HG02885 (cell line): ENCODE measurements around the gene PRPF8.
A peak's percentile ranks its signal among the peaks of the same experiment; 100 is the strongest.
"Not testable (repeated sequence)": the region's sequence is repeated elsewhere in the genome, so short reads cannot be mapped to it uniquely, and the experiment has no call there.

ENCODE experiments used
- ATAC-seq: cut with Tn5 transposase; IDR thresholded peaks from one replicate; pipeline ENCODE4 v1.9.1; 2021; ENCODE audit warnings: mild to moderate bottlenecking; ENCODE audit not compliant: unreplicated experiment, poor library complexity

PRPF8 gene

GRCh38 chr17:1697681-1698080 lies 13.0 kb upstream of the PRPF8 start:
- ATAC-seq = no peak

GRCh38 chr17:1695365-1695764 lies 10.7 kb upstream of the PRPF8 start:
- no peak for ATAC-seq

- ATAC-seq = no peak
Measured at GRCh38 chr17:1693339-1693738, 8.7 kb upstream of the PRPF8 start.

- no peak for ATAC-seq
Measured at GRCh38 chr17:1690544-1691221, 6.0 kb upstream of the PRPF8 start.

- ATAC-seq = not testable (repeated sequence)
Measured at GRCh38 chr17:1688405-1688804, 3.7 kb upstream of the PRPF8 start.

- no peak for ATAC-seq
Measured at GRCh38 chr17:1686086-1686485, 1.4 kb upstream of the PRPF8 start.

- no peak for ATAC-seq
Measured at GRCh38 chr17:1683459-1683858, 1.2 kb downstream of the PRPF8 start.

GRCh38 chr17:1676401-1676800 lies 8.3 kb downstream of the PRPF8 start:
- no peak for ATAC-seq

GRCh38 chr17:1673041-1673785 lies 11.5 kb downstream of the PRPF8 start:
- ATAC-seq = no peak

- ATAC-seq = not testable (repeated sequence)
Measured at GRCh38 chr17:1663934-1664333, 20.7 kb downstream of the PRPF8 start.

GRCh38 chr17:1661045-1661444 lies 23.6 kb downstream of the PRPF8 start:
- no peak for ATAC-seq

- ATAC-seq = no peak
Measured at GRCh38 chr17:1658100-1658499, 26.6 kb downstream of the PRPF8 start.

GRCh38 chr17:1653735-1654134 lies 30.9 kb downstream of the PRPF8 start:
- ATAC-seq = no peak

- ATAC-seq = not testable (repeated sequence)
Measured at GRCh38 chr17:1652794-1653193, 31.9 kb downstream of the PRPF8 start.

- no peak for ATAC-seq
Measured at GRCh38 chr17:1651559-1651844, 33.2 kb downstream of the PRPF8 start.

- no peak for ATAC-seq
Measured at GRCh38 chr17:1650731-1651558, 33.7 kb downstream of the PRPF8 start.

- ATAC-seq = no peak
Measured at GRCh38 chr17:1649844-1650501, 34.7 kb downstream of the PRPF8 start, which contains the start of gene RILP. Gene RILP (minus strand): TSS chr17:1649866. CDS start chr17:1649804, 62 bp downstream.

- ATAC-seq = peak; percentile 76
Measured at GRCh38 chr17:1648963-1649843, 35.5 kb downstream of the PRPF8 start.

GRCh38 chr17:1648173-1648962 lies 36.3 kb downstream of the PRPF8 start:
- no peak for ATAC-seq
